Measurements from ENCODE around the gene CFAP97. TPM values are rescaled to one million over a fixed set of nuclear protein-coding genes. Genes with fewer than 3 reads are reported as not detected.
A peak's percentile ranks its signal among the peaks of the same experiment; 100 is the strongest.

The CFAP97 gene
- total RNA-seq, 1 donor from 2014 or later: 27.5 TPM

DNA sequence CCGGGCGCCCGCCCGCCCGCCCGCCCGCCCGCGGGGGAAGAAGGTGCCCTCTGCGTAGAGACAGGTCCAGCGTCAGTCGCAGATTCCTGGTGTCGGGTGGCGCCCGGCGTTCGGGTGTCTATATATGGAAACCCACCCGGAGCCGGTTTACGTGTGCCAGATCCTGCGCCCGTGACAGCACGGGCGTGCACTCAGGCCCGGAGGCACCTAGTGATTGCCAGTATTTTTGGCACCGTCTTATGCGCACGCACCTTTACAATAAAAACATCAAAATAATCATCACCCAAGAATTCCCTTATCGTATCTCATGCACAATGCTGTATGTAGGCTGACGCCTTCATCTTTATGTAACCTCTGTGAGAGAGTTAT, 60.2 kb downstream of the CFAP97 start:
- H3K4me3 Mint-ChIP-seq (ENCODE audit: low read depth): peak overlapping the region; percentile 84
- H3K9me3 Mint-ChIP-seq (ENCODE audit: low read depth): no peaks in the 10 kb centered on the region
- no peak for TF ChIP-seq CTCF (IDR thresholded peaks at IDR 0.05; ENCODE audit: unreplicated experiment)
- H3K27ac Mint-ChIP-seq: peak overlapping the region; percentile 92
- H3K36me3 Mint-ChIP-seq (ENCODE audit: insufficient read depth): peaks cover 9% of the 10 kb centered on the region
- DNase-seq (ENCODE audit: low spot score, unreplicated experiment): no peak
- peaks cover 12% of the 10 kb centered on the region for H3K4me1 Mint-ChIP-seq (ENCODE audit: low read depth)
- H3K27me3 Mint-ChIP-seq: peaks cover 5% of the 10 kb centered on the region

DNA sequence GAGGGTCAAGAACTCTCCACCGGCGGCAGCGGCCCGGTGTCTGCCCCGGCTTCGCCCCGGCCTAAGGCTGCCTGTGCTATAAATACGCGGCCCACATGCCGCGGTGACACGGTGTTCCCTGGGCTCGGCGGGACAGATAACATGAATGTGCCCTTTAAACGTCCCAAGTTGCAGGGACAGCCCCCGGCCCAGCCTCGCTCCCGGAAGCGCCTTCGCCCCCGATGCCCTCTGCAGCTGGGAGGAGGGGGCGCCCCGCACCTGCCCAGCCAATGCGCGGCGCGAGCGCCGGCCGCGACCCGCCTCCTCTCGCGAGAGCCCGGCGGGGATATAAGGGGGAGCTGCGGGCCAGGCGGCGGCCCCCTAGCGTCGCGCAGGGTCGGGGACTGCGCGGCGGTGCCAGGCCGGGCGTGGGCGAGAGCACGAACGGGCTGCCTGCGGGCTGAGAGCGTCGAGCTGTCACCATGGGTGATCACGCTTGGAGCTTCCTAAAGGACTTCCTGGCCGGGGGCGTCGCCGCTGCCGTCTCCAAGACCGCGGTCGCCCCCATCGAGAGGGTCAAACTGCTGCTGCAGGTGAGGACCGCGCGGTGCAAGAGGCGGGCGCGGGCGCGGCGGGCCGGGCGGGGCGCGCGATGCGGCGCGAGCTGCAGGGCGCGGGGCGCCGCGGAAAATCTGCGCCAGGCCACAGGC, 60.7 kb downstream of the CFAP97 start, which contains the start of gene SLC25A4:
Gene SLC25A4 (plus strand): TSS at position 355 of the 689 bp plus-strand sequence. CDS start 107 bp downstream, at position 462.
- Mint-ChIP-seq H3K4me3 (ENCODE audit: low read depth) (peak within 1 kb of the TSS; percentile 84), H3K9me3 (ENCODE audit: low read depth) (no peaks in the 10 kb centered on the region), H3K27me3 (peaks cover 5% of the 10 kb centered on the region), H3K27ac (peak within 1 kb of the TSS; percentile 94), H3K4me1 (ENCODE audit: low read depth) (peaks cover 12% of the 10 kb centered on the region), H3K36me3 (ENCODE audit: insufficient read depth) (peaks cover 9% of the 10 kb centered on the region)
- TF ChIP-seq CTCF (IDR thresholded peaks at IDR 0.05; ENCODE audit: unreplicated experiment): peak; percentile 74
- DNase-seq (ENCODE audit: low spot score, unreplicated experiment): peak; percentile 94

GRCh38 chr4:185142564-185142911, 61.3 kb downstream of the CFAP97 start:
- no peak for TF ChIP-seq CTCF (IDR thresholded peaks at IDR 0.05; ENCODE audit: unreplicated experiment)
- H3K9me3 Mint-ChIP-seq (ENCODE audit: low read depth): no peaks in the 10 kb centered on the region
- H3K4me1 Mint-ChIP-seq (ENCODE audit: low read depth): peaks cover 12% of the 10 kb centered on the region
- peaks cover 7% of the 10 kb centered on the region for H3K27me3 Mint-ChIP-seq
- H3K36me3 Mint-ChIP-seq (ENCODE audit: insufficient read depth): peaks cover 9% of the 10 kb centered on the region
- H3K4me3 Mint-ChIP-seq (ENCODE audit: low read depth): peak overlapping the region; percentile 84
- peak overlapping the region; percentile 94 for H3K27ac Mint-ChIP-seq
- DNase-seq (ENCODE audit: low spot score, unreplicated experiment): no peak

GRCh38 chr4:185141777-185142176, 62.0 kb downstream of the CFAP97 start:
- no peak overlapping the region for H3K27ac Mint-ChIP-seq
- peaks cover 8% of the 10 kb centered on the region for H3K36me3 Mint-ChIP-seq (ENCODE audit: insufficient read depth)
- H3K4me1 Mint-ChIP-seq (ENCODE audit: low read depth): peaks cover 12% of the 10 kb centered on the region
- no peaks in the 10 kb centered on the region for H3K9me3 Mint-ChIP-seq (ENCODE audit: low read depth)
- no peak for DNase-seq (ENCODE audit: low spot score, unreplicated experiment)
- no peak for TF ChIP-seq CTCF (IDR thresholded peaks at IDR 0.05; ENCODE audit: unreplicated experiment)
- no peak overlapping the region for H3K4me3 Mint-ChIP-seq (ENCODE audit: low read depth)
- peaks cover 8% of the 10 kb centered on the region for H3K27me3 Mint-ChIP-seq

DNA sequence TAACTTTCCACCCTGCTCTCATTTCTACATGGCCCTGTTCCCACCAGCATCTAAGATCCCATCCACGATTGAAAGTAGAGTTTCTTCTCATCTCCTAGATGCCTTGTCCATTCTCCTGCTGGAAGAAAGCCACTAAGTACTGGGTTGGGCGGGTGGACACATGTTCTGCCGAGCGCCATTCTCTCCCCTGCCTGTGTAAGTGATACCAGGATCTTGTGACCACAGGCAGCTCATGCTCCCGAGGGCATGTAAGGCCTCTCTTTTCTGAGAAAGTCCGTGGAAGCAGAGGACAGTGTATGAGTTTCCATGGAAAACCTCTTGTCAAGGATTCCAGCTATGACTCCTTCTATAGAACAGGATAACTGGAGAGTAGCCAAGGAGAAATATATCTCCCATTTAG, 64.1 kb downstream of the CFAP97 start:
- TF ChIP-seq CTCF (IDR thresholded peaks at IDR 0.05; ENCODE audit: unreplicated experiment): no peak
- Mint-ChIP-seq H3K9me3 (ENCODE audit: low read depth) (no peaks in the 10 kb centered on the region), H3K27ac (no peak overlapping the region), H3K36me3 (ENCODE audit: insufficient read depth) (no peaks in the 10 kb centered on the region), H3K4me1 (ENCODE audit: low read depth) (peaks cover 12% of the 10 kb centered on the region), H3K4me3 (ENCODE audit: low read depth) (no peak overlapping the region), H3K27me3 (peaks cover 8% of the 10 kb centered on the region)
- no peak for DNase-seq (ENCODE audit: low spot score, unreplicated experiment)
